ENCODE data around the gene PLCXD1. TPM values are rescaled to one million over a fixed set of nuclear protein-coding genes. Genes with fewer than 3 reads are reported as not detected.
"Not testable (repeated sequence)": the region's sequence is repeated elsewhere in the genome, so short reads cannot be mapped to it uniquely, and the experiment has no call there.

Gene PLCXD1
- total and polyA plus RNA-seq, 5 donors from 2014 or later = 2.9 to 13.3 (median 4.6) TPM

DNA sequence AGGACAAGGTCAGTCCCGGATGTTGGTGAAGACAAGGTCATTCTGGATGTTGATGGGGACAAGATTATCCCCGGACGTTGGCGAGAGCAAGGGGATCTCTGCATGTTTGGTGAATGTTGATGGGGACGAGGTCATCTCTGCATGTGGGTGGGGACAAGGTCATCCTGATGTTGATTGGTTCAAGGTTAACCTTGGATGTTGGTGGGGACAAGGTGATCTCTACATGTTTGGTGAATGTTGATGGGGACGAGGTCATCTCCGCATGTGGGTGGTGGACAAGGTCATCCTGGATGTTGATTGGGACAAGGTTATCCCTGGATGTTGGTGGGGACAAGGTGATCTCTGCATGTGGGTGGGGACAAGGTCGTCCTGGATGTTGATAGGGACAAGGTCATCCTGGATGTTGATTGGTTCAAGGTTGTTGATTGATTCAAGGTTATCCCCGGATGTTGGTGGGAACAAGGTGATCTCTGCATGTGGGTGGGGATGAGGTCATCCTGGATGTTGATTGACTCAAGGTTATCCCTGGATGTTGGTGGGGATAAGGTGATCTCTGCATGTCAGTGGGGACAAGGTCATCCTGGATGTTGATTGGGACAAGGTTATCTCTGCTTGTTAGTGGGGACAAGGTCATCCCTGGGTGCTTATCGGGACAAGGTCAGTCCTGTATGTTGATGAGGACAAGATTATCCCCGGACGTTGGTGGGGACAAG is 28.8 kb upstream of the PLCXD1 start:
- Mint-ChIP-seq H3K4me3 (peak overlapping the region in 1 of 4 donors; percentile 51), H3K36me3 (no peaks in the 10 kb centered on the region), H3K27ac (peak overlapping the region in 1 of 3 donors; percentile 48), H3K9me3 (peaks cover 0 to 9% (median 0%) of the 10 kb centered on the region in 7 donors), H3K4me1 (peaks cover 0 to 25% (median 18%) of the 10 kb centered on the region in 4 donors), H3K27me3 (no peaks in the 10 kb centered on the region)
- Histone ChIP-seq H3K36me3 (ENCODE audit: control insufficient read depth, insufficient read depth, low read length) (no peaks in the 10 kb centered on the region), H3K4me3 (ENCODE audit: low read depth, low read length) (no peak overlapping the region), H3K27ac (ENCODE audit: insufficient read depth, low read length, poor library complexity, severe bottlenecking) (no peak overlapping the region), H3K9me3 (ENCODE audit: control insufficient read depth in 2 of 2, low read length in 2 of 2) (no peaks in the 10 kb centered on the region), H3K4me1 (ENCODE audit: control insufficient read depth, insufficient read depth, low read length, poor library complexity, severe bottlenecking) (no peaks in the 10 kb centered on the region), H3K27me3 (ENCODE audit: control insufficient read depth, insufficient read depth, low read length) (no peaks in the 10 kb centered on the region)
- no peak for ATAC-seq (ENCODE audit: low read depth in 2 of 2)
- DNase-seq = no peak

DNA sequence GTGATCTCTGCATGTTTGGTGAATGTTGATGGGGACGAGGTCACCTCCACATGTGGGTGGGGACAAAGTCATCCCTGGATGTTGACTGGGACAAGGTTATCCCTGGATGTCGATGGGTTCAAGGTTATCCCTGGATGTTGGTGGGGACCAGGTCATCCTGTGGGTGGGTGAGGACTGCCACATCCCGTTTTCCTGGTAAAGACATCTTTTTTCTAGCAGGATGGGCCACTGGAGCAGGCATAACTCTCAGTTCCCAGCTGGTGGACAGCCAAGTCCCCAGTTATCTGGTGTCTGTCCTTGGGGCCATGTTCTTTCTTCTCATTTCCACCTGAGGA is 28.3 kb upstream of the PLCXD1 start:
- ATAC-seq (ENCODE audit: low read depth in 2 of 2) (no peak), DNase-seq (no peak)
- Histone ChIP-seq H3K4me1 (ENCODE audit: control insufficient read depth, insufficient read depth, low read length, poor library complexity, severe bottlenecking) (no peaks in the 10 kb centered on the region), H3K27ac (ENCODE audit: insufficient read depth, low read length, poor library complexity, severe bottlenecking) (no peak overlapping the region), H3K9me3 (ENCODE audit: control insufficient read depth in 2 of 2, low read length in 2 of 2) (no peaks in the 10 kb centered on the region), H3K27me3 (ENCODE audit: control insufficient read depth, insufficient read depth, low read length) (no peaks in the 10 kb centered on the region), H3K36me3 (ENCODE audit: control insufficient read depth, insufficient read depth, low read length) (no peaks in the 10 kb centered on the region), H3K4me3 (ENCODE audit: low read depth, low read length) (no peak overlapping the region)
- H3K27me3 Mint-ChIP-seq = no peaks in the 10 kb centered on the region
- H3K4me1 Mint-ChIP-seq = peaks cover 0 to 25% (median 18%) of the 10 kb centered on the region in 4 donors
- H3K9me3 Mint-ChIP-seq = peaks cover 0 to 9% (median 0%) of the 10 kb centered on the region in 7 donors
- H3K4me3 Mint-ChIP-seq = no peak overlapping the region
- H3K36me3 Mint-ChIP-seq = no peaks in the 10 kb centered on the region
- peak overlapping the region in 1 of 3 donors; percentile 48 for H3K27ac Mint-ChIP-seq

DNA sequence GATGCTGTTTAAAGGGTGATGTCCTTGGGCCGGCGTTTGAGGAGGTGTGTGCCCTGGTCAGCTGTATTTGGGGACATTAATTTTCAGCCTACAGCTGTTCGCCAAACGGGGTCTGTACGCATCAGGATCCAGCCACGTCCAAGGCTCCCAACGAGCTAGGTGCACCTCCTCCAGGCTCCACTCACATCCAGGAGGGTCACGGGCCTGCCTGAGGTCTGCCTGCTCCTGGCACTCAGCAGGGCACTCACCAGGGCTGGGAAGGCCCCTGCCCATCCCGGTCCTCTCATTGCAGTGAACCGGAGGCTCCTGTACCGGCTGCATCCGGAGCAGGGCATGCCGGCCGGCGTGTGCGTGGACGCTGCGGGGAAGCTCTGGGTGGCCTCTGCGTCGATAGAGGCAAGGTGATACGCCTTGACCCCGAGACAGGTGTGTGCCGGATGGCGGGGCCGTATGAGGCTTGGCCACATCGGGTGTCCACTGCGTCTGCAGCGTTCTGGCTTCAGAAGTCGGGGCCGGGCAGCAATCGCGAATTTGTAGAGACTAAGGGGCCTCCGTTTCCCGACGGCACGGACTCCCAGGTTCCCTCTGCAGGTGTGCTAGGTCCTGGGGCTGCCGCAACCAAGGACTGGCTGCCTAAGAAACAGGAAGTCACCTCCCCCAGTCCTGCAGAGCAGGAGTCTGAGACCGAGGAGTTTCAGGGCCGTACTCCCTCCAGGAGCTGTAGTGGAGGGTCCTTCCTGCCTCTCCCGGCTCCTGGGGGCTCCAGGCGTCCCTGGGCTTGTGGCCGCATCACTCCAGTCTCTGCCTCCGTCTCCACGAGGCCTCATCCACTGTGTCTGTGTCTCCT is 27.5 kb upstream of the PLCXD1 start:
- Histone ChIP-seq H3K9me3 (ENCODE audit: control insufficient read depth in 2 of 2, low read length in 2 of 2) (no peaks in the 10 kb centered on the region), H3K36me3 (ENCODE audit: control insufficient read depth, insufficient read depth, low read length) (no peaks in the 10 kb centered on the region), H3K4me1 (ENCODE audit: control insufficient read depth, insufficient read depth, low read length, poor library complexity, severe bottlenecking) (no peaks in the 10 kb centered on the region), H3K27ac (ENCODE audit: insufficient read depth, low read length, poor library complexity, severe bottlenecking) (no peak overlapping the region), H3K27me3 (ENCODE audit: control insufficient read depth, insufficient read depth, low read length) (no peaks in the 10 kb centered on the region), H3K4me3 (ENCODE audit: low read depth, low read length) (no peak overlapping the region)
- Mint-ChIP-seq H3K36me3 (no peaks in the 10 kb centered on the region), H3K27me3 (no peaks in the 10 kb centered on the region), H3K4me1 (peaks cover 0 to 25% (median 18%) of the 10 kb centered on the region in 4 donors), H3K9me3 (peaks cover 0 to 9% (median 0%) of the 10 kb centered on the region in 7 donors), H3K27ac (peak overlapping the region in 1 of 3 donors; percentile 65), H3K4me3 (no peak overlapping the region)
- DNase-seq = no peak
- no peak for ATAC-seq (ENCODE audit: low read depth in 2 of 2)

GRCh38 chrX:254630-255215 is 26.5 kb upstream of the PLCXD1 start:
- ATAC-seq (ENCODE audit: low read depth in 2 of 2) = no peak
- H3K9me3 ChIP-seq (ENCODE audit: control insufficient read depth in 2 of 2, low read length in 2 of 2) = no peaks in the 10 kb centered on the region
- H3K27me3 ChIP-seq (ENCODE audit: control insufficient read depth, insufficient read depth, low read length) = no peaks in the 10 kb centered on the region
- H3K36me3 Mint-ChIP-seq = no peaks in the 10 kb centered on the region
- H3K4me3 ChIP-seq (ENCODE audit: low read depth, low read length) = no peak overlapping the region
- no peak for DNase-seq
- H3K36me3 ChIP-seq (ENCODE audit: control insufficient read depth, insufficient read depth, low read length) = no peaks in the 10 kb centered on the region
- no peaks in the 10 kb centered on the region for H3K27me3 Mint-ChIP-seq
- no peak overlapping the region for H3K4me3 Mint-ChIP-seq
- peak overlapping the region in 1 of 3 donors; percentile 80 for H3K27ac Mint-ChIP-seq
- H3K4me1 ChIP-seq (ENCODE audit: control insufficient read depth, insufficient read depth, low read length, poor library complexity, severe bottlenecking) = no peaks in the 10 kb centered on the region
- peaks cover 0 to 25% (median 18%) of the 10 kb centered on the region in 4 donors for H3K4me1 Mint-ChIP-seq
- H3K9me3 Mint-ChIP-seq = peaks cover 0 to 9% (median 0%) of the 10 kb centered on the region in 7 donors
- H3K27ac ChIP-seq (ENCODE audit: insufficient read depth, low read length, poor library complexity, severe bottlenecking) = no peak overlapping the region

DNA sequence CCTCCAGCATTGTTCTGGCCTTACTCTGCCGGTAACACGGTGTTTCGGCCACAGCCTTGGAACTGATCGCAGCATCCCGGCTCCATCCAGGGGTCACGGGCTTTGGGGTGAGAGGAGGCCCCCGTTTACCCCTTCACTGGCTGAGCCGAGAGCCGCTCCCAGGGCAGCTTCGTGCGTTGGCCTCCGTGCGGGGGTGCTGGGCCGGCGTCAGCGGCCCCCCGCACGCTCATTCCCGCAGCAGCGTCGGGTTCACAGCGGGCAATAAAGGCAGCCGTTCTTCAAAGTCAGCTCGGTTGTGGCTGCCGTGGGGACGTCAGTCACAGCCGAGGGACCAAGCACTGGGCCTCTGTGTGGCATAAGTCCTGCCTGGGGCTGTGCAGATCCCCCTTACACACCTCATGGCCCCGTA is 25.3 kb upstream of the PLCXD1 start:
- H3K4me1 ChIP-seq (ENCODE audit: control insufficient read depth, insufficient read depth, low read length, poor library complexity, severe bottlenecking) = no peaks in the 10 kb centered on the region
- no peaks in the 10 kb centered on the region for H3K27me3 Mint-ChIP-seq
- ATAC-seq (ENCODE audit: low read depth in 2 of 2) = no peak
- H3K4me3 ChIP-seq (ENCODE audit: low read depth, low read length) = no peak overlapping the region
- H3K27ac ChIP-seq (ENCODE audit: insufficient read depth, low read length, poor library complexity, severe bottlenecking) = no peak overlapping the region
- no peak overlapping the region for H3K27ac Mint-ChIP-seq
- no peaks in the 10 kb centered on the region for H3K36me3 ChIP-seq (ENCODE audit: control insufficient read depth, insufficient read depth, low read length)
- no peak for DNase-seq
- H3K36me3 Mint-ChIP-seq = no peaks in the 10 kb centered on the region
- H3K9me3 Mint-ChIP-seq = peaks cover 0 to 7% (median 0%) of the 10 kb centered on the region in 7 donors
- peaks cover 0 to 23% (median 19%) of the 10 kb centered on the region in 4 donors for H3K4me1 Mint-ChIP-seq
- H3K27me3 ChIP-seq (ENCODE audit: control insufficient read depth, insufficient read depth, low read length) = no peaks in the 10 kb centered on the region
- no peak overlapping the region for H3K4me3 Mint-ChIP-seq
- no peaks in the 10 kb centered on the region for H3K9me3 ChIP-seq (ENCODE audit: control insufficient read depth in 2 of 2, low read length in 2 of 2)

DNA sequence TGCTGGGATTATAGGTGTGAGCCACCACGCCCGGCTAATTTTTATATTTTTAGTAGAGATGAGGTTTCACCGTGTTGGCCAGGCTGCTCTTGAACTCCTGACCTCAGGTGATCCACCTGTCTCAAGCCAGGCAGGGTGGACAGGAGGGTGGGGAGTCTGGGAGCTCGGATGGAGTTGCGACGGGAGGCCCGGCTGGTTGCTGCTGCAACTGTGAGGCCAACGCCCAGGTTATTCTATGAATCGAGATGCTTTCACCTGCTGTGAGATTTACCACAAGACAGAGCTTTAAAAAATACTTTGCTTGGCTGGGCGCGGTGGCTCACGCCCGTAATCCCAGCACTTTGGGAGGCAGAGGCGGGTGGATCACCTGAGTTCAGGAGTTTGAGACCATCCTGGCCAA is 24.1 kb upstream of the PLCXD1 start:
- not testable (repeated sequence) for H3K36me3 Mint-ChIP-seq; H3K4me3 Mint-ChIP-seq; H3K36me3 ChIP-seq (ENCODE audit: control insufficient read depth, insufficient read depth, low read length); DNase-seq; H3K27ac ChIP-seq (ENCODE audit: insufficient read depth, low read length, poor library complexity, severe bottlenecking); ATAC-seq (ENCODE audit: low read depth in 2 of 2); H3K9me3 Mint-ChIP-seq; H3K27me3 Mint-ChIP-seq; H3K9me3 ChIP-seq (ENCODE audit: control insufficient read depth in 2 of 2, low read length in 2 of 2); H3K27ac Mint-ChIP-seq; H3K4me1 ChIP-seq (ENCODE audit: control insufficient read depth, insufficient read depth, low read length, poor library complexity, severe bottlenecking); H3K4me3 ChIP-seq (ENCODE audit: low read depth, low read length); H3K27me3 ChIP-seq (ENCODE audit: control insufficient read depth, insufficient read depth, low read length)
- peaks cover 0 to 11% (median 8%) of the 10 kb centered on the region in 4 donors for H3K4me1 Mint-ChIP-seq

- Mint-ChIP-seq H3K4me3 (no peak overlapping the region), H3K9me3 (no peaks in the 10 kb centered on the region), H3K27me3 (no peaks in the 10 kb centered on the region), H3K36me3 (no peaks in the 10 kb centered on the region), H3K4me1 (peaks cover 0 to 5% (median 3%) of the 10 kb centered on the region in 4 donors), H3K27ac (no peak overlapping the region)
- no peak overlapping the region for H3K4me3 ChIP-seq (ENCODE audit: low read depth, low read length)
- ATAC-seq (ENCODE audit: low read depth in 2 of 2) (no peak), DNase-seq (no peak)
- no peak overlapping the region for H3K27ac ChIP-seq (ENCODE audit: insufficient read depth, low read length, poor library complexity, severe bottlenecking)
- H3K4me1 ChIP-seq (ENCODE audit: control insufficient read depth, insufficient read depth, low read length, poor library complexity, severe bottlenecking) = no peaks in the 10 kb centered on the region
- H3K9me3 ChIP-seq (ENCODE audit: control insufficient read depth in 2 of 2, low read length in 2 of 2) = no peaks in the 10 kb centered on the region
- H3K36me3 ChIP-seq (ENCODE audit: control insufficient read depth, insufficient read depth, low read length) = no peaks in the 10 kb centered on the region
- no peaks in the 10 kb centered on the region for H3K27me3 ChIP-seq (ENCODE audit: control insufficient read depth, insufficient read depth, low read length)
Observed at GRCh38 chrX:257681-258289, 23.4 kb upstream of the PLCXD1 start.
